Measurements from ENCODE around the gene PKNOX2. TPM values are rescaled to one million over a fixed set of nuclear protein-coding genes. Genes with fewer than 3 reads are reported as not detected.

The PKNOX2 gene
- total RNA-seq: under 1 TPM in 1 of 2 donors, not detected in 1; 0.08 TPM

DNA sequence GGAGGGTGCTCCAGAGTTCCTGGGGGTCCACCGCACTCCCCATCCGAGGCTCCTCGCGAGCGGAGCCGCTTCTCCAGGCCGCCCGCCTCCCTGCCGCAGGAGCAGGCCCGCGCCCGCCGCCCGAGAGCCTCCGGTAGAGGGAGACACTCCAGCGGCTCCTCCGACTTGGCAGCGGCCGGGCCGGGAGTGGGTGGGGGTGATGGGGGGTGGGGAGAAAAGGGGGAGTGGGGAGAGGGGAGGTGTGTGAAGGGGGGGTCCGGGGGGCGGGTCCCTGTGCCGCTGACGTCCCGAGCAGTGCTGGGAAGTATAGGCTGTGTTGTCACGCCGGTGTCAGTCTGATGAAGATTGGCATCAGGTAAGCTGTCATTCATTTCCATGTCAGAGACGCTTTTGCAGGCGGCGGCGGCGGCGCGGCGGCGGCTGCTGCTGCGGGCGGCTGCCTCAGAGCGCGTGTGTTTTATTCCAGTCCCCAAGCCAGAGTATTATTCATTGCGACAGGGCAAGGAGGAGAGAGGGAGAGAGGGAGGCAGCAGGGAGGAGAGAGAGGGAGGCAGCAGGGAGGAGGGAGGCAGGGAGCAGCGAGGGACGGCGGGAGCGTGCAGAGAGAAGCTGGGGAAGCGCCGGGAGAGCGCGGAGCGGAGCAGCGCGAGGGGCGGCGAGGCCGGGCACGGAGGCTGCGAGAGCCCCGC lies at the start of gene PKNOX2:
TSS of gene PKNOX2 (plus strand) at position 330 of the 689 bp plus-strand sequence. CDS start 186,555 bp downstream, outside the sequence.
- Mint-ChIP-seq H3K36me3 (peaks cover 13 to 19% of the 10 kb centered on the region in 2 donors), H3K27ac (peak within 1 kb of the TSS in 1 of 2 donors; percentile 67), H3K9me3 (no peaks in the 10 kb centered on the region)
- ATAC-seq: peak; percentile 66 to 80
- peak in 1 of 2 donors; percentile 75 for DNase-seq (ENCODE audit: low spot score in 2 of 2)

GRCh38 chr11:125117429-125117828 lies 47.1 kb upstream of the PKNOX2 start:
- ATAC-seq (no peak), DNase-seq (ENCODE audit: low spot score in 2 of 2) (no peak)
- Mint-ChIP-seq H3K9me3 (peaks cover 1 to 12% of the 10 kb centered on the region in 2 donors), H3K27ac (no peak overlapping the region), H3K36me3 (peaks cover under 1 to 5% of the 10 kb centered on the region in 2 donors)

DNA sequence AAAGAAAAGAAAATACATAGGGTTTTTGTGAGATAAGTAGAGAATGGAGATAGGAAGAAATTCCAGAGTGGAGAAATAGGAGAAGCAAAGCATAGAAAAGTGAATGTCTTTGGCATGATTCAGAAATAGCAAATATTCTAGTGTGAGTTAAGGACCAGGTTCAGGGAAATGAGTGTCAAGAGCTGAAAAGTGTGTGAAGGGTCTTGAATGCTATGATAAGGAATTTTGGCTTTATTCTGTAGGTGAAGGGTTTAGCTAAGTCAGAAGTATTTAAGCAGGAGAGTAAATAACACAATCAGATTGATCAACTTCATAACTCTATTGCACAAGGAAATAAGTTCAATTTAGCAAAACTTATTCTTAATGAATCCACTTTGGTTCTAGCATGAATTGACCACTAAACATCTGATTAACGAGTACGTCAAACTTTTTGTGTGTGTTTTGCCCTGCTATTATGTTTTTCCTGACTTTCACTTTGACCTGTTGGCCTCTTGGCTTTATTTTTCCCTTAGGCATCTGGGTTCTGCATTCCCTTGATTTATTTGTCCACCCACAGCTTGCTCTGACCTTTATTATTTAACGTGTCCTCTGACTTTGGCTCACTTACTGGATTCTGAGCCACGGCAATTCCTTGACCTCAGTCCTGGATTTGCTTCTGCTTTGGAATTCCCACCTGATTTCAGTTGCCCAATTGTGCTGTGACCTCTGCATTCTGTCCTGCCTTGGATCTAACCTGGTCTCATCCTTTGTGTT lies 41.2 kb upstream of the PKNOX2 start:
- ATAC-seq: no peak
- no peaks in the 10 kb centered on the region for H3K36me3 Mint-ChIP-seq
- peaks cover 0 to 7% of the 10 kb centered on the region in 2 donors for H3K9me3 Mint-ChIP-seq
- no peak for DNase-seq (ENCODE audit: low spot score in 2 of 2)
- H3K27ac Mint-ChIP-seq: no peak overlapping the region

- ATAC-seq (peak; percentile 70 to 76), DNase-seq (ENCODE audit: low spot score in 2 of 2) (peak in 1 of 2 donors; percentile 20)
- Mint-ChIP-seq H3K9me3 (peaks cover 0 to 7% of the 10 kb centered on the region in 2 donors), H3K36me3 (no peaks in the 10 kb centered on the region), H3K27ac (no peak overlapping the region)
Observed at GRCh38 chr11:125123947-125124617, 40.5 kb upstream of the PKNOX2 start.

DNA sequence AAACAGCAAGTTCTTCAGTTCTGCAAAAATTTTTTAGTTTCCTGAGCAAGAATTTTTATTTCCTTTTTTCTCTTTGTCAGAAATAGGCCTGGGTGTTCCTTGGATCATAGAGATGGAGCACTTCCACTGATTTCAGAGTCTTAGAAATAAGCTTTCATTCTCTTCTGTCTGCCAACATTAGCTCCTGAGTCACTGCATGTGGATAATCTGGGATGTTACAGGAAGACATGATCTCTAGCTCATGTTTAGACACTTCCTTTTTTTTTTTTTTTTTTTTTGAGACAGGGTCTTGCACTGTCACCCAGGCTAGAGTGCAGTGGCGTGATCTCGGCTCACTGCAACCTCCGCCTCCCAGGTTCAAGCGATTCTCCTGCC lies 39.9 kb upstream of the PKNOX2 start:
- no peaks in the 10 kb centered on the region for H3K36me3 Mint-ChIP-seq
- no peak overlapping the region for H3K27ac Mint-ChIP-seq
- DNase-seq (ENCODE audit: low spot score in 2 of 2) (no peak), ATAC-seq (no peak)
- H3K9me3 Mint-ChIP-seq: peaks cover 0 to 7% of the 10 kb centered on the region in 2 donors

- ATAC-seq: no peak
- no peak for DNase-seq (ENCODE audit: low spot score in 2 of 2)
- Mint-ChIP-seq H3K27ac (no peak overlapping the region), H3K36me3 (no peaks in the 10 kb centered on the region), H3K9me3 (peaks cover 0 to 7% of the 10 kb centered on the region in 2 donors)
Observed at GRCh38 chr11:125128450-125128849, 36.1 kb upstream of the PKNOX2 start.

- no peak for ATAC-seq
- Mint-ChIP-seq H3K9me3 (no peaks in the 10 kb centered on the region), H3K27ac (no peak overlapping the region), H3K36me3 (no peaks in the 10 kb centered on the region)
- DNase-seq (ENCODE audit: low spot score in 2 of 2): no peak
Observed at GRCh38 chr11:125129316-125129993, 35.1 kb upstream of the PKNOX2 start.

GRCh38 chr11:125132071-125132470 lies 32.5 kb upstream of the PKNOX2 start:
- Mint-ChIP-seq H3K9me3 (no peaks in the 10 kb centered on the region), H3K36me3 (no peaks in the 10 kb centered on the region), H3K27ac (no peak overlapping the region)
- ATAC-seq (no peak), DNase-seq (ENCODE audit: low spot score in 2 of 2) (no peak)

DNA sequence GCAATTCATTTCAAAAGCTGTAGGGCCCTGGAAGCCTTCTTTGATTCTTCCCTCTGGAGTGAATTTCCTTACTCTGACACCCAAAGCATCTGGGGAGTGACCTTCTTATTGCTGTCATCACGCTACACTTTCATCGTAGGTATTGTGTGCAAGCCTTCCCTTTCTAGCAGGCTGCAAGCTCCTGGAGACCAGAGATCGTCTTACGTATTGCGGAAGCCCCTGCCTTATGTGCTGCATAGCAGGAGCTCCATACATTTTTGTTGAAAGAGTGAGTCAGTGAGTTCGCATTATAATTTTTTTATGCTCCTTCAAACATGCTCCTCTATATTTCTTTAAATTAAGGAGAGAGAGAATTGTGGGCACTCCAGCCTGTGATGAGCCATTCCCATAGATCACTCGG lies 32.0 kb upstream of the PKNOX2 start:
- Mint-ChIP-seq H3K36me3 (no peaks in the 10 kb centered on the region), H3K27ac (no peak overlapping the region), H3K9me3 (no peaks in the 10 kb centered on the region)
- ATAC-seq (no peak), DNase-seq (ENCODE audit: low spot score in 2 of 2) (no peak)

DNA sequence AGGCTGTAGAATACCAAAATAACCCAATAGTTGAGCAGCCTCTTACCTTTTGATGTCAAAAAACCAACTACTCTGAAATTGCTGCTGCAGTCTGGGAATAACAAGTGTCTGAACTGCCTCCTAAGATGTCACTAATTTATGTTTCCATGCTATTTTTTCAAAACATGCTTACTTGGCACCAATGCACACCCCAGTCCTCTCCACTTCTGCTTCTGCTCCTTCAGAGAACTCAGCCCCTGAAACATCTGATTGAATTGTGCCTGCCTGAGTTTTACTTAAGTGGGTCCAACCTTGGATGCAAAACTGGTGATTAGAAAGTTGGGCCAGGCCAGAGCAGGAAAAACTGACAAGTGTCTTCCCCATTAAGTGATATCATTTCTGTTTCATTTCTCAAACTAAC lies 28.6 kb upstream of the PKNOX2 start:
- H3K27ac Mint-ChIP-seq: no peak overlapping the region
- no peaks in the 10 kb centered on the region for H3K9me3 Mint-ChIP-seq
- ATAC-seq (no peak), DNase-seq (ENCODE audit: low spot score in 2 of 2) (no peak)
- H3K36me3 Mint-ChIP-seq: no peaks in the 10 kb centered on the region

DNA sequence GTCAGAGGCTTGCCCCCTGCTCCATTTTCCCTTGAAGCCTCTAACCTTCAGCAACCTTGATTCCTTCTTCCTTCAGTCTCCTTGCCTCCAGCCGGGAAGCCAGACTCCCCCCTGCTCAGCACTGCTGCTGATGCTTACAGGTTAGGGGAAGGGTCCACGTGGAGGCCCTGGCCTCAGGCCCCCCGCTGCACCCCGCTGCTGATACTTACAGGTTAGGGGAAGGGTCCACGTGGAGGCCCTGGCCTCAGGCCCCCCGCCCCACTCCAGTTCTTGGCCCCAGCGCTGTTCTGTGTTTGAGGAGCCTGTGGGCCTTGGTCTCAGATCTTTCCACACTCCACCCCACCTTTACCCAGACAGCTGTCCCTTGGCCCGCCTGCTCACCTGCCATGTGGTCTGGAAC lies 25.6 kb upstream of the PKNOX2 start:
- ATAC-seq: no peak
- H3K9me3 Mint-ChIP-seq: no peaks in the 10 kb centered on the region

DNA sequence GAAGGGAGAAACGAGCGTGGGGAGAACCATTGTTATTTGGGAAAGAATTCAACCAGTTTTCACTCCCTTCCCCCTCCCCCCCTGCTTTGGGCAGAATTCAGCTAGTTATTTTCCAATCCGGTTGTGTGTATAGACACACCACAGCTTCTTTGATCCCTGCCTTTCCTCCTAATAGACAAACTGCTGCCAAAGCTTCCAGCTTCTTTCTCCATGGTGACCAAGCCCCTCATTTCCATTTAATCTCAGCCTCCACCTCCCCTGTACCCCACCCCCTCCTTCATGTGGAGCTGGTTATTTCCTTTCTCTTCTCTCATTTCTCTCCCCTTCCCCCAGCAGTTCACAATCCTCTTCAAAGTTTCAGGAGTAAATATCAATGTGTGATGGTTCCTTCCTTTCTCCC lies 24.8 kb upstream of the PKNOX2 start:
- H3K27ac Mint-ChIP-seq: no peak overlapping the region
- DNase-seq (ENCODE audit: low spot score in 2 of 2) (no peak), ATAC-seq (no peak)
- no peaks in the 10 kb centered on the region for H3K9me3 Mint-ChIP-seq
- no peaks in the 10 kb centered on the region for H3K36me3 Mint-ChIP-seq

More for the DNA sequence above, 25.6 kb upstream of the PKNOX2 start:
- Mint-ChIP-seq H3K27ac (no peak overlapping the region), H3K36me3 (no peaks in the 10 kb centered on the region)
- DNase-seq (ENCODE audit: low spot score in 2 of 2): no peak

- no peak for ATAC-seq
- no peak for DNase-seq (ENCODE audit: low spot score in 2 of 2)
- Mint-ChIP-seq H3K9me3 (no peaks in the 10 kb centered on the region), H3K27ac (no peak overlapping the region), H3K36me3 (no peaks in the 10 kb centered on the region)
Observed at GRCh38 chr11:125140233-125140632, 24.3 kb upstream of the PKNOX2 start.

DNA sequence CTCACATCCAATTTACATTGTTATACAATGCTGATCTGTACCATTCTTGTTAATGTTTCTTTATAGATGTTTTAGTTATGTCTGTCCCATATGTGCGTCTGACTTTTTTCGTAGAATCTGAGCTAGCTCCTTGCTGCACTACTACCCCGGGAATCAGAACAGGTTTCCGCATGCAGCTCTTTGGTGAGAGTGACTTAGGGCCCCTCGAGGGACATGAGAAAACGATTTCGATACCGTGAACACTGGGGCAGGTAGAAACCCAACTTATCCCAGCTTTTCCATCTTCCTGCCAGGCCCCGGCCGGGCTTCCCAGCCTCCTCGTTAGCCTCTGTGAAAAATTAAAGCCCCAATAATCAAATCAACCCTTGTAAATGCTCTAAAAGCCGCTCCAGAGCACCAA lies 23.4 kb upstream of the PKNOX2 start:
- H3K27ac Mint-ChIP-seq: no peak overlapping the region
- no peaks in the 10 kb centered on the region for H3K9me3 Mint-ChIP-seq
- no peaks in the 10 kb centered on the region for H3K36me3 Mint-ChIP-seq

GRCh38 chr11:125141686-125142535 lies 22.6 kb upstream of the PKNOX2 start:
- peak in 1 of 2 donors; percentile 76 for DNase-seq (ENCODE audit: low spot score in 2 of 2)
- Mint-ChIP-seq H3K9me3 (no peaks in the 10 kb centered on the region), H3K27ac (no peak overlapping the region), H3K36me3 (no peaks in the 10 kb centered on the region)
- peak; percentile 73 to 89 for ATAC-seq

More for the DNA sequence above, 23.4 kb upstream of the PKNOX2 start:
- ATAC-seq (no peak), DNase-seq (ENCODE audit: low spot score in 2 of 2) (no peak)

DNA sequence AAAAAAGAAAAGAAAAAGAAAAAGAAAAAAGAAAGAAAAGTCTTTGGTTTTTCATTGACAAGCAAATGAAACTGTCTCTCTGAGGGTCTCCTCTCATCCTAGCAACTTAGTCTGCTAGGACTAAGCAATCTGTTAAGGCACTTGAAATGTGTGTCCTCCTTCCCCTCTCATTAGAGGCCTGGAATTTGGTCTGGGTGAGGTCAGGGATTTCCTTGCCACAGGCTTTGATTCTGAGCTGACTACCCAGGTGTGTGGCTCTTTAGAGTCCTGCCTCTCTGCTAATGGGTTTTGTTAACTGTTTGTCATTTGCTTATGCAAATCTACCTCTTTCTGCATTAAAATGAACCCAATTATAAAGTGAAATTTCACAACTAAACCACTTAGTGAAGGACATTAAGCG lies 18.3 kb upstream of the PKNOX2 start:
- Mint-ChIP-seq H3K27ac (no peak overlapping the region), H3K9me3 (no peaks in the 10 kb centered on the region), H3K36me3 (no peaks in the 10 kb centered on the region)
- ATAC-seq (no peak), DNase-seq (ENCODE audit: low spot score in 2 of 2) (no peak)
